ENCODE data around the gene NAA80. TPM values are rescaled to one million over a fixed set of nuclear protein-coding genes. Genes with fewer than 3 reads are reported as not detected.

NAA80 gene
- total and polyA plus RNA-seq, 2 of the 13 experiments (the other 11 are each of a cell fraction or from before 2014, with no cell fraction given), result 3.4 to 8.7 TPM

GRCh38 chr3:50299929-50300680, 900 bp upstream of the NAA80 start (continued):
- TF ChIP-seq TFDP1 (CRISPR knock-in tag; IDR thresholded peaks at IDR 0.05; ENCODE audit: borderline replicate concordance) (no peak), ZNF790 (CRISPR knock-in tag; IDR thresholded peaks at IDR 0.05; ENCODE audit: borderline replicate concordance) (no peak), ZNF382 (CRISPR knock-in tag; IDR thresholded peaks at IDR 0.05; ENCODE audit: borderline replicate concordance) (no peak), PHB2 (IDR thresholded peaks at IDR 0.05; ENCODE audit: partially characterized antibody) (no peak), RXRA (CRISPR knock-in tag; IDR thresholded peaks at IDR 0.05) (no peak), JUN (CRISPR knock-in tag; IDR thresholded peaks at IDR 0.05) (no peak), POLR2AphosphoS5 (IDR thresholded peaks at IDR 0.05; ENCODE audit: low read depth, low read length) (no peak), ELF3 (CRISPR knock-in tag; IDR thresholded peaks at IDR 0.05) (no peak), ZNF782 (CRISPR knock-in tag; IDR thresholded peaks at IDR 0.05; ENCODE audit: borderline replicate concordance) (0 out of 2 replicates have a peak, but pooled peaks have one; percentile 5), TCF7 (IDR thresholded peaks at IDR 0.05; ENCODE audit: low read depth) (no peak), ZNF264 (CRISPR knock-in tag; IDR thresholded peaks at IDR 0.05) (no peak), CREM (IDR thresholded peaks at IDR 0.05) (no peak), CREM (CRISPR knock-in tag; IDR thresholded peaks at IDR 0.05) (no peak), ZNF17 (CRISPR knock-in tag; IDR thresholded peaks at IDR 0.05) (no peak), HOXA5 (CRISPR knock-in tag; IDR thresholded peaks at IDR 0.05) (no peak), ZNF883 (CRISPR knock-in tag; IDR thresholded peaks at IDR 0.05; ENCODE audit: not compliant biosample characterization) (peak; percentile 53), CREB1 (IDR thresholded peaks at IDR 0.05) (no peak), CREB1 (CRISPR knock-in tag; IDR thresholded peaks at IDR 0.05) (no peak; the same call in 1 of the 2 replicates), MXI1 (IDR thresholded peaks at IDR 0.05; ENCODE audit: borderline replicate concordance, low read depth, low read length) (0 out of 3 replicates have a peak, but pooled peaks have one; percentile 20), SOX6 (IDR thresholded peaks at IDR 0.05) (no peak), SOX6 (CRISPR knock-in tag; IDR thresholded peaks at IDR 0.05) (no peak), ZNF674 (CRISPR knock-in tag; IDR thresholded peaks at IDR 0.05; ENCODE audit: low read depth) (no peak), FOXP4 (CRISPR knock-in tag; IDR thresholded peaks at IDR 0.05) (peak; percentile 2; the same call in 1 of the 2 replicates), HNRNPL (IDR thresholded peaks at IDR 0.05; ENCODE audit: low read depth, low read length) (0 out of 2 replicates have a peak, but pooled peaks have one; percentile 37), ZNF362 (CRISPR knock-in tag; IDR thresholded peaks at IDR 0.05; ENCODE audit: borderline replicate concordance) (no peak), ZBTB33 (CRISPR knock-in tag; IDR thresholded peaks at IDR 0.05) (peak; percentile 79)
